ENCODE measurements around the gene DNAH6. TPM values are rescaled to one million over a fixed set of nuclear protein-coding genes. Genes with fewer than 3 reads are reported as not detected.

Gene DNAH6
- total RNA-seq, 1 donor from 2014 or later = 2.0 TPM

DNA sequence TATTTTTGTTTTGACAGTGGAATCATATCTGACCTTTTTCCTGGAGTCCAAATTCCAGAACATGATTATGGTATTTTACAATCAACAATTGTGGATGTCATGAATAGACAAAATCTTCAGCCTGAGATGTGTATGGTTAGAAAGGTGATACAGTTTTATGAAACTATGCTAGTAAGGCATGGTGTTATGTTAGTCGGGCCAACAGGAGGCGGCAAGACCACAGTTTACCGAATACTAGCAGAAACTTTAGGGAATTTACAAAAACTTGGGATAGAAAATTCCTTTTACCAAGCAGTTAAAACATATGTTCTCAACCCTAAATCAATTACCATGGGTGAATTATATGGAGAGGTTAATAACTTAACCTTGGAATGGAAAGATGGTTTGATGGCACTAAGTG, 137.0 kb downstream of the DNAH6 start:
- DNase-seq (ENCODE audit: low spot score) (no peak), ATAC-seq (no peak)
- intact Hi-C loops (cut with DNase I) = no loop called here

DNA sequence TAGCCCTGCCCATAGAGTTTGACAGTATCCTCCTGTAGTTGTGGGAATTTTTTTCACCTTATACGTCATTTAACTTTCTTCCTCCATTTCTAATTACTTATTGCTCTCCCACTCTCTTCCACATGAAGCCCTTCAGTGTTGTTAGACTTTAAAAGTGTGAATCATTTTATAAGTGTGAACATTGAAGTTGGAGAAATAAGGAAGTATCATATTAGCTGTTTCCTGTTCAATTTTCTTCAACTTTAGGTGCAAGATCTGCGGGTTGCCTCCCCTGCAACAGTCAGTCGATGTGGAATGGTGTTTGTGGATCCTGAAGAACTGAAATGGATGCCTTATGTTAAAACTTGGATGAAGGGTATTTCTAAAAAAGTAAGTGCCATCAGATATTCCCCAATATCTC, 138.1 kb downstream of the DNAH6 start:
- DNase-seq (ENCODE audit: low spot score) = no peak
- ATAC-seq = no peak
- intact Hi-C loops (cut with DNase I) = no loop called here

DNA sequence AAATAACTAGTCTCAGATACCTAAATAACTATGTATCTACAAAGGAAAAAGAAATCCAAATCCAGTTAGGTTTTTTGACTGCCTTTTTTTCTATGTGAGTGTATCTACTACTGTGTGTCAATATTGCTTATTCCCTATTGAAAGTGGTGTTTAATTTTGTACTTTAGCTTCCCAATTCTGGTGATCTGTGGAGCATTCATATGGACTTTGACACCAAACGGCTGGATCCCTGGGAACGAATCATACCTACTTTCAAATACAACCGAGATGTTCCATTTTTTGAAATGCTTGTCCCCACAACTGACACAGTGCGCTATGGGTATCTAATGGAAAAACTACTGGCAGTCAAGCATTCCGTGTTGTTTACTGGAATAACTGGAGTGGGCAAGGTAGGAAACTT, 152.8 kb downstream of the DNAH6 start:
- ATAC-seq = no peak
- no peak for DNase-seq (ENCODE audit: low spot score)
- intact Hi-C loops (cut with DNase I) = no loop called here

DNA sequence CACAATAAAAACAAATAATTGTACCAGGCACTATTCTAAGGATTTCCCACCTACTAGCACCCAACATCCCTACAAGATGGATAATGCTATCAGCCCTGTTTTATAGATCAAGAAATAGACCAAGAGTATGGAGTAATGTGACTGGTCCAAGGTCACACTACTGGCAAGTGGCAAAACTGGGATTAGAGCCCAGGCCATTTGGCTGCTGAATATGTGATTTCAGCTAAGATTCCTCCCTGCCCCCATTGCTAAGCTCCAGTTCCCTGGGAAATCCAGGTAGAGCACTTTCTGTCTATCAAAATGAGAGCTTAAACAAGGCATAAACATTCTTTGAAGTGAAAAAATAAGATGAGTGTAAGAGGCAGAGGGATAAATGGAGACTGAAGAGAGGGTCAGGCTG, 157.8 kb downstream of the DNAH6 start:
- no peak for DNase-seq (ENCODE audit: low spot score)
- intact Hi-C loops (cut with DNase I) = no loop called here
- ATAC-seq = no peak

DNA sequence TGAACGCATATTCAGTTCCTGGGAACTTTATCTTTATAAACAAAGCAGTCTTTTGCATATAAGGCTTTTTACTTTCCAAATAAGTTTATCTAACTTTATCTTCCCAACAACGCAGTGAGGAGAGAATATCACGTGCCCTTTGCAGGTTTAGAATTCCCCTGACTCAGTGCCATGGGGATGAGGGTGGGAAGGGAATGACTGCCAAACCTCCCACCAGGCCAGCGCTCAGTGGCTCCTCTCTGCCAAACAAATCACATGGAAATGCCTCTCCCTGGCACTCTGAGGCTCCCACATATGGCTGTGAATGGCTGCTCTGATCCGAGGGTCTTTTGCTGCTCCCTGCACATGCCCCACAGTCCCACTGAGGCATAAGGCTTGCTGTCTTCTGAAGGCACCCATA, 158.3 kb downstream of the DNAH6 start:
- intact Hi-C loops (cut with DNase I) = no loop called here
- no peak for ATAC-seq
- no peak for DNase-seq (ENCODE audit: low spot score)

DNA sequence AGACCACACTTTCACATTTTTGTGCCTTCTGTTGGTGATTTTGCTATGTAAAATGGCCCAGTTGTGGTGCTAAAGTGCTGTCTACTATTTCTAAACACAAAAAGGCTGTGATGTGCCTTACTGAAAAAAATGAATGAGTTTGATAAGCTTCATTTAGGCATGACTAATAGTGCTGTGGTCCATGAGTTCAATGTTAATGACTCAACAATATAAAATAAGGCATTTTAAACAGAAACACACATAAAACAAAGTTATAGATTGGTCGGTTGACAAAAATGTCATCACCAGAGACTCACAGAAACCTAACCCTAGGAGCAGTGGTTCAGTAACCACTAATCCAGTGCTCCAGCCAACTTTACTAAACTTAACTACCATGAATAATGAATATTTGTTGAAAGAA, 160.0 kb downstream of the DNAH6 start:
- intact Hi-C loops (cut with DNase I) = no loop called here
- no peak for DNase-seq (ENCODE audit: low spot score)
- ATAC-seq = no peak

DNA sequence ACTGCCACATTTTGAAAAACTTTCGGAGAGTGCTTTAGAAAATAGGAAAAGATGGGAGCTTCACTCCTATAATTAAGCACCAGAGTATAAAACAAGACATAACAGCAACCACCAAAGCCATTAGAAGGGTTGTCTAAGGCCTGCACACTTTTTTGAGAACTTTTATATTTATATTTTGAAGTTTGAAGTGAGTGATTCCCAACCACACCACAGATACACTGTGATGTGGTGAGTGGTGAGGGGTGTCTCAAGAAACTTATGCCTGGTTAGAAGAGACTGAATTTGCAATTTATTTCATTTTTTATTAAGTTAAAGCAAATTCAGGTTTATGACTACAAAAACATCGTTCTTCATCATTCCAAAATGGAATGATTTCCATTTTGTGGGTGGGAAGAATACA, 161.9 kb downstream of the DNAH6 start:
- ATAC-seq = no peak
- intact Hi-C loops (cut with DNase I) = no loop called here
- DNase-seq (ENCODE audit: low spot score) = no peak

DNA sequence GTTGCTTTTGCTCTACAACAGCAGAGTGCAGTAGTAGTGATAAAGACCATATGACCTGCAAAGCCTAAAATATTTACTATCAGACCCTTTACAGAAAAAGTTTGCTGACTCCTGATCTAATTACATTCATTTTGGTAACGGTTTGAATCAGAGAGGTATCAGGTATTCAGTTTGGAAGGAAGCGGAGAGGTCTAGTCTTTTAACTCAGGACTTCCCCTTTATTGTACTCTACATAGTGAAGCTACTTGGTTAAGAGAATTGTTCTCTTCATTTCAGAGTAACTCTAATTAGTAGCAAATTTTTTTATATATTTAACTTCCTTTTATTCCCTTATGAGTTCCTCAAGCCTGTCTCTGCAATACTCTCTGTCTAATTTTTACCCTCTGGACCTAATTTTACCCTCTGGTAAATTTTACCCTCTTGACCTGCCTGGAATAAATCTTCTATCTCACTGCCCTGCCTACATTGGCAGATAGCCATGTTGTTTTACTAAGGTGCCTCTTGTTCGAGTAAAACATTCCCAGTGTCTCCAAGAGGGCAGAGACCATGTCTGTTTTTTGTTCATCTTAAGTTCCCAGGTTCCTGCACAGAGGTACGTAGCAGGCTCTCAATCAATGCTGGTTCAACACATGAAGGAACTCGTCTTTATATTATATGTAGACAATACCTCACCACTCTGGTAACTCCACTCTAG, 170.6 kb downstream of the DNAH6 start:
- ATAC-seq = no peak
- intact Hi-C loops (cut with DNase I) = no loop called here

DNA sequence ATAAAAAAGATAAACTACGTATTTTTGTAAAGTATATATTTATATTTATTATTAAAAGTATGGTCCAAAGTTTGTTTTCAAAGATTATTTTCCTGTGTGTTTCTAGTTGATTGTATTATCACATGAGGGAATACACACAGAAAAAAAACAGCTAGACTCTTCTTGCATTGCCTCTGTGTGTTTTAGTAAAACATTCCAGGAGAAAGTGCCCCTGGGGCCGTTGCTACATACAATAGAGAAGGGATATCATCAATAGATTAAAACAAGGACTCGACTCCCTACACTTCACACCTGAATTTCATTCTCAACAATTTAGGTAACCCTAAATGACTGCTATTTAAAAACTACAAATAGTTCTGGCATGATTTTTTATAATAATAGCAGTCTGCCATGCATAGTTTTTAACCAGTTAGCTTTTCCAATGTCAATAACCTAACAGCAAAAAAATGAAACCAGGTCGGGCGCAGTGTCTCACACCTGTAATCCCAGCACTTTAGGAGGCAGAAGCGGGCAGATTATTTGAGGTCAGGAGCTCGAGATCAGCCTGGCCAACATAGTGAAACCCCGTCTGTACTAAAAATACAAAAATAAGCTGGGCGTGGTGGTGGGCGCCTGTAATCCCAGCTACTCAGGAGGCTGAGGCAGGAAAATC, 171.3 kb downstream of the DNAH6 start:
- DNase-seq (ENCODE audit: low spot score) (no peak), ATAC-seq (no peak)
- intact Hi-C loops (cut with DNase I) = no loop called here

More for the DNA sequence above, 170.6 kb downstream of the DNAH6 start:
- DNase-seq (ENCODE audit: low spot score) = no peak

DNA sequence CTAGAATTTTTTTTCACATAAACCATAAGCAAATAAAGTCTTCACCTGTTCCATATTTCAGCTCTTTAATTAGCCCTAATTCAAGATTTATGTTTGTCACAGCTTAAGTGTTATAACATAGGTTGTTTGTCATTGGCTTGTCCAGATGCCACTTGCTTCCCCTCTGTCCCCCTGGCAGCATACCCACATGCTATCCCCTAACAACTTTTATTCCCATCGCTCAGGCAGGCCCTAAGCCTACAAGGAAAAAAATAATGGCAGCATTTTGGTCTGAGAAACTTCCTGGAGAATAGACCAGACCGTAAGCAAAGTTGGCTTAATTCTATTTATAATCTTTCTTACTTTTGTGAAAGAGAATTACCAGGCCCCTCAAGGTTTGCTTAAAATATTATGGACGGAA, 173.9 kb downstream of the DNAH6 start:
- DNase-seq (ENCODE audit: low spot score) = no peak
- intact Hi-C loops (cut with DNase I) = no loop called here
- ATAC-seq = no peak

DNA sequence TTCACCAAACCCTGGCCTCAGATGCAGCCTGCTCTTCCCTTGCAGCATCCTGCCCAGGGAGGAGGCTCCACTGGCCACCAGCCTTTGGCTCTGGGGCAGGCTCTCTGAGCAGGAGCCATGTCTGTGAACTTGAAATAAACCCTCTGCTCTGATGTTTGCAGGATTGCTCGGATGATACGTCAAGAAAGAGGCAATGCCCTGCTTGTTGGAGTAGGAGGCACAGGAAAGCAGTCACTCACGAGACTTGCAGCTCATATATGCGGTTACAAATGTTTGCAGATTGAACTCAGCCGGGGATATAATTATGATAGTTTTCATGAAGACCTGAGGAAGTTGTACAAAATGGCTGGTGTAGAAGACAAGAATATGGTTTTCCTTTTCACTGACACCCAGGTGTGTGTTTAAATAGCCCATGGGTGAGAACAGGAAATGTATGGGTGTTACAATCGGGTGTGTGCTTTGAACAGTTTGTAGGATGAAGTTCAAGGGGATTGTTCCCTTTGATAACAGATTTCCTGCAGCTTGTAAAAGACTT, 177.9 kb downstream of the DNAH6 start:
- intact Hi-C loops (cut with DNase I) = no loop called here
- ATAC-seq (no peak), DNase-seq (ENCODE audit: low spot score) (no peak)

DNA sequence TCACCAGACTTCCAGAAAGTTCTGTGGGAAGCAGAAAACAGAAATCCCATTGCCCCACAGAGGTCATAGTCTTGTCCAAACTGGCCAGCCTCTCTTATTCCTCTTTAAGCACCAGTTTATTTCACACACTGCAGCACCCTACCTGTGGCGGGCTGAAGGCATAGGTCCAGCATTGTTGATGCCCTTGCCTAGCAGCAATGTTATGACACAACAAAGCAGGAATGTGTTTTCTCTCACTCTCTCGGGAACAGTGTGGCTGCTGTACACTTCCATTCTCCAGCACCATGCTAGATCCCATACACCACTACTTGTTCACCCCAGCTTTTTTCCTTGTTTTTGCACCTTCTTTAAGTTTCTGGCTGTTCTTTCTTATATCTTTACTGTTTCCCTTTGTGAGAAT, 181.6 kb downstream of the DNAH6 start:
- DNase-seq (ENCODE audit: low spot score) (no peak), ATAC-seq (no peak)
- intact Hi-C loops (cut with DNase I) = no loop called here

DNA sequence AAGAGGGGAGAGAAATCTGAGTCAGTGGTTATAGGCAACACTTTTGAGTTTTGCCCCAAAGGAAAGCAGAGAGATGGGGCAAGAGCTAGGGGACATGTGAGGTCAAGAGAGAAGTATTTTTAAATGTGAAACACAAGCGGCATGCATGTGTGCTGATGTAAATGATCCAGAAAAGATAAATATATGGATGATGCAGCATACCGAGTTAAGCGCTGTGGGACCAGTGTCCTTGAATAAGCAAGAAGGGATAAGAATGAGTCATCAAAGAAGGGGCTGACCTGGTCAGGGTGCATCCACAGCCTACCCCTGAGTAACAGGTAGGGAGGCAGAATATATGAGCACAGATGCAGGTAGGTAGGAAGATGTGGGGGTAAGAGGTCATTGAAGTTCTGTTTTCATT, 183.7 kb downstream of the DNAH6 start:
- DNase-seq (ENCODE audit: low spot score) (no peak), ATAC-seq (no peak)
- intact Hi-C loops (cut with DNase I) = no loop called here

DNA sequence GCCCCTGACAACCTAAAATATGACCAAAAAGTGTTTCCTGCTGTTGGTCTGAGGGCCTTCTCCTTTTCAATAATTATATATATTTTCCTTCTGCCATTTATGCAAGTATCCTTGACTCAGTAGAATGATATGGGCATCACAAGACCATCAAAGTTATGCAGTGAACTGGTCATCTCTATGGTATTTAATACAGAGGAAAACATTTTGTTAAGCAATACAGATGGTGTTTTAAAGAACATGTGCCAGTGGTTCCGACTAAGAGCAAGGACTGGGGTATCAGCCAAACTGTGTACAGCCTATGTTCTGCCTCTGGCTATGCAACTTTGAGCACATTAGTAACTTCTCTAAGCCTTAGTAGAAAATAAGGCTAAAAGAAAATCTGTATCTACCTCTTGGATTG, 185.6 kb downstream of the DNAH6 start:
- ATAC-seq (no peak), DNase-seq (ENCODE audit: low spot score) (no peak)
- intact Hi-C loops (cut with DNase I) = no loop called here

DNA sequence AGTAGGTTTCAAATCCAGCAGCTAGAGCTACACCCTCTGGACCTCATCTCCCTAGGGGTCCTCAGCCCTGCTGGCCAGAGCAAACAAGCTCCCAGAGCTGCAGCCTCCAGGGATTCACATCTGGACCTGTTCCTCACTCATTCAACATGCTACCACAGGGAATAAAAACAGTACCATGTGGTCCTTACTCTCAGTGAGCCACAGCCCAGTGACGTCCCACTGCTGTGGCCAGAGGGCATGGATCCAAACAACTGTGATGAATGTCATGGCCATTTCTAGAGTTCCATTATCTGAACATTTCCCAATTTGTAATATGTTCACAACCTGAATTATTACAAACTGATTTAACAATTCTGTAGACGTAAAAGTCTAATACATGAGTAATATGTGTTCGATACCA, 186.6 kb downstream of the DNAH6 start:
- DNase-seq (ENCODE audit: low spot score) = no peak
- intact Hi-C loops (cut with DNase I) = no loop called here
- no peak for ATAC-seq

DNA sequence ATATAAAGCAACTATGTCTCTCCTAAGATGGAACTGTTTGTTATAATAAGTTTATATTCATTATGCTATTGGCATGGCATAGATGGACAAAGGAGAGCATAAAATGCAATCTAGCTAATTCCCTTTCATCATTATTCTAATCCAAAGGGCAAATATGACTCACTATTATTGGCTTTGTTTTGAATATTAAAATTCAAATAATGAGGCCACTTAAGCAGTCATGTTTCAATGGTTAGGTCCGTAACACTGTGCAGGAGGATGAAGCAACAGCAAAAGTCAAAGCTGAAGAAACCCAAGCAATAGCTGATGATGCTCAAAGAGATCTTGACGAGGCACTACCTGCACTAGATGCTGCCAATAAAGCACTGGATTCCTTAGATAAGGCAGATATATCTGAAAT, 187.5 kb downstream of the DNAH6 start:
- no peak for ATAC-seq
- intact Hi-C loops (cut with DNase I) = no loop called here

DNA sequence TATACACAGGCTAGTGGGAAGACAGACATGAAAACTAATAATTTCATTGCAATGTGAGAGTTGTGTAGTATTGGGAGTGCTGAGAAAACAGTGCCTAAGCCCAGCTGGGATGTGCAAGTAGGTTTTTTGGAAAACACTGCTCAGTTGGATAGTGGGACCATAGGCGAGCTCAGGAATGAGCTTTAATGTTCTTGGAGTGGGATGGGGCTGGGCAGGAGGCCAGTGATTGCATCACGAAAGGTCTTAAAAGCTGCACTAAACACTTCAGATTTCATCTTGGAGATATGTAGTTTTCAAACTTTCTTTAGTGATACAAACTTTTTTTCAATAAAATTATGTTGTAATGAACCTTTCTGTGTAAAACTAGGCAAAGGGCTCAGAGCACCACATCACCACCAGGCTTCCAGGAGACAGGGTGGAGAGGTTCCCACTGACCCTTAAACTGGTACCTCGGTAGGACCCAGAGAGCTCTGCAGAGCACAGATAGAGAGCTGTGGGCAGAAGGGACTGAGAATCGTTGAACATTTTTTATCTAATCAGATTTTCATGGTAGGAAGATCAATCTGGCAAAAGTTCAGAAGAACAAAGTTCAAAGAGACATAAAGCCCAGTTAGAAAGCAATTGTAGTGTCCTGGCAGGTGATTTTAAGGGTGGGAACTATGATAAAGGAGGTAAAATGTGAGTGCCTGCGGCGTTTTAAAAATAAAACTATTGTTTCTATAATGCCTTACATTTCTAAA, 188.4 kb downstream of the DNAH6 start:
- ATAC-seq (no peak), DNase-seq (ENCODE audit: low spot score) (no peak)
- intact Hi-C loops (cut with DNase I) = no loop called here

More for the DNA sequence above, 187.5 kb downstream of the DNAH6 start:
- DNase-seq (ENCODE audit: low spot score) = no peak

DNA sequence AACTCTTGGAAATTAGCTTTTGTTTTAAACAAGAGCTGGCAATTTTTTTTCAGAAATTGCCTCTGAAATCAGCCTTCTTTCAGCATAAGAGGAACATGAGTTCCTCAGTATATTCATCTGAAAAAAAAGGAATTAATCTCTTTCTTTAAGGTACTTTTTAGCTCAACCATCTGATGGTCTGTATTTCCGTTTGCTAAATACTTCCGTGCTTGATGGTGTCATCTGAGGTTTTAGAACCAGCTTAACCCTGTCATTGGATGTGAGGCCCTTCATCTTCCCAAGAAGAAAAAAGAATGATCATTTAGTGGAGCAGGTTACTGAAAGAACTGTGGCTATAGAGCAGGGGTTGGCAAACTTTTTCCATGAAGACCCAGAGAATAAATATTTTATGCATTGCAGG, 189.6 kb downstream of the DNAH6 start:
- no peak for DNase-seq (ENCODE audit: low spot score)
- ATAC-seq = no peak
- intact Hi-C loops (cut with DNase I) = no loop called here

DNA sequence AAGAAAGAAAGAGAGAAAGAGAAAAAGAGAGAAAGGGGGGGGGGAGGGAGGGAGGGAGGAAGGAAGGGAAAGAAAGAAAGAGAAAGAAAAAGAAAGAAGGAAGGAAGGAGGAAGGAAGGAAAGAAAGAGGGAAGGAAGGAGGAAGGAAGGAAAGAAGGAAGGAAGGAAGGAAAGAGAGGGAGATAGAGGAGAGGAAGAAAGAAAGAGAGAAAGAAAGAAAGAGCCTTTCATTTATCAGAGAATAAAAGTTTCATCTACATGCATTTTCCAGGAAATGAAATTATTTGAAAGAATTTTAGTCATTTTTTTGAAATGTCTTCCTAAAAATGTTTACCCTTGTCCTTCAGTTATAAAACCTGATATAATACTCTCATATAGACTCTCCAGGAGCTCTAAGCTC, 192.1 kb downstream of the DNAH6 start:
- intact Hi-C loops (cut with DNase I) = no loop called here
- ATAC-seq (no peak), DNase-seq (ENCODE audit: low spot score) (no peak)

DNA sequence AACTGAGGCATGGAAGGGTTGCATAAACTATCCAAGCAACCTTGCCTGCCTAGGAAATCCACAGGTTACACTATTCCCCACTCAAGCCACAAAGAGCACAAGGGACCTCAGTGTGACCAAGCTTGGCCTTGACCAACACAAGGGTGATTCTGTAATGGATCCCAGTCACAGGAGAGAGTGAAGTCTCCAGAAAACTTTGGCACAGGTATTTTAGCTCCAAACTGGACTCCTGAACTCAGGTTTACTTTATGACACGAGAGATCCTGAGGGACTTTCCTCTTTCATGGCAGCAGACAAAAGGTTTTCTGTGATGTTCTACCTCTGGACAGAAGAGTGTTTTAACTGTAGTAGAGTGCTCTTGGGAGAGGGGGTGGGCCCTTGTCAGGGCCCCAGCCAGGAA, 195.4 kb downstream of the DNAH6 start:
- ATAC-seq (no peak), DNase-seq (ENCODE audit: low spot score) (no peak)
- intact Hi-C loops (cut with DNase I) = no loop called here

All from sciatic nerve (tissue), 2 donors.